ENCODE results near the gene CPXM2.

The CPXM2 gene

GRCh38 chr10:123878666-123879303 lies 12.8 kb downstream of the CPXM2 start:
- no peak overlapping the region for H3K4me3 ChIP-seq
- intact Hi-C loops (cut with DNase I; ENCODE audit: low total_unique reads), result no loop called here
- DNase-seq, result no peak
- H3K9me3 ChIP-seq, result no peaks in the 10 kb centered on the region
- peaks cover 0 to 13% (median 8%) of the 10 kb centered on the region in 3 donors for H3K36me3 ChIP-seq
- no peak for TF ChIP-seq CTCF (IDR thresholded peaks at IDR 0.05)
- H3K27ac ChIP-seq, result peak overlapping the region in 1 of 2 donors; percentile 8
- peaks cover 0 to 36% (median 21%) of the 10 kb centered on the region in 4 donors for H3K4me1 ChIP-seq
- no peaks in the 10 kb centered on the region for H3K27me3 ChIP-seq

GRCh38 chr10:123870260-123870659 lies 21.3 kb downstream of the CPXM2 start:
- Histone ChIP-seq H3K36me3 (no peaks in the 10 kb centered on the region), H3K4me3 (no peak overlapping the region), H3K27ac (peak overlapping the region; percentile 37 to 83), H3K9me3 (no peaks in the 10 kb centered on the region), H3K4me1 (peaks cover 0 to 55% (median 11%) of the 10 kb centered on the region in 4 donors), H3K27me3 (no peaks in the 10 kb centered on the region)
- no peak for DNase-seq
- no peak for TF ChIP-seq CTCF (IDR thresholded peaks at IDR 0.05)
- intact Hi-C loops (cut with DNase I; ENCODE audit: low total_unique reads), result no loop called here

DNA sequence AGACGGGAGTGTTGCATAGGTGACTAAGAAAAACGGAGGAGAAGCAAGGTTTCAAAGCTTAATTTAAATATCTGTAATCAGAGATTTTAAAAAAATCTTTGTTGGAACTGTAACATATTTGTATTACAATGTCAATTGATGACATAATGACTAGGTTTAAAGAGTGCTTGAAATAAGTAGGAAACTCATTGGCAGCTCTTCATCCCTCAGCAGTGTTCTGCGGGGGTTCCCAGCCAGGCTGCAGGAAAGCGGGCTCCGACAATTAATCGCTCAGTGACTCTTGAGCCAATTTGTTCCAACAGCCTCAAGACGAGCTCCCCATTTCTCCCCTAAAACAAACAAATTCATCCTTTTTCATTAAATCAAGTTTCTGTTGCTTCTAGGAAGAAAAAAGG lies 22.6 kb downstream of the CPXM2 start:
- no peaks in the 10 kb centered on the region for H3K36me3 ChIP-seq
- no peaks in the 10 kb centered on the region for H3K27me3 ChIP-seq
- H3K4me3 ChIP-seq, result no peak overlapping the region
- peak overlapping the region in 1 of 2 donors; percentile 83 for H3K27ac ChIP-seq
- no peaks in the 10 kb centered on the region for H3K9me3 ChIP-seq
- peaks cover 0 to 68% (median 22%) of the 10 kb centered on the region in 4 donors for H3K4me1 ChIP-seq
- intact Hi-C loops (cut with DNase I; ENCODE audit: low total_unique reads), result no loop called here
- no peak for DNase-seq
- no peak for TF ChIP-seq CTCF (IDR thresholded peaks at IDR 0.05)

DNA sequence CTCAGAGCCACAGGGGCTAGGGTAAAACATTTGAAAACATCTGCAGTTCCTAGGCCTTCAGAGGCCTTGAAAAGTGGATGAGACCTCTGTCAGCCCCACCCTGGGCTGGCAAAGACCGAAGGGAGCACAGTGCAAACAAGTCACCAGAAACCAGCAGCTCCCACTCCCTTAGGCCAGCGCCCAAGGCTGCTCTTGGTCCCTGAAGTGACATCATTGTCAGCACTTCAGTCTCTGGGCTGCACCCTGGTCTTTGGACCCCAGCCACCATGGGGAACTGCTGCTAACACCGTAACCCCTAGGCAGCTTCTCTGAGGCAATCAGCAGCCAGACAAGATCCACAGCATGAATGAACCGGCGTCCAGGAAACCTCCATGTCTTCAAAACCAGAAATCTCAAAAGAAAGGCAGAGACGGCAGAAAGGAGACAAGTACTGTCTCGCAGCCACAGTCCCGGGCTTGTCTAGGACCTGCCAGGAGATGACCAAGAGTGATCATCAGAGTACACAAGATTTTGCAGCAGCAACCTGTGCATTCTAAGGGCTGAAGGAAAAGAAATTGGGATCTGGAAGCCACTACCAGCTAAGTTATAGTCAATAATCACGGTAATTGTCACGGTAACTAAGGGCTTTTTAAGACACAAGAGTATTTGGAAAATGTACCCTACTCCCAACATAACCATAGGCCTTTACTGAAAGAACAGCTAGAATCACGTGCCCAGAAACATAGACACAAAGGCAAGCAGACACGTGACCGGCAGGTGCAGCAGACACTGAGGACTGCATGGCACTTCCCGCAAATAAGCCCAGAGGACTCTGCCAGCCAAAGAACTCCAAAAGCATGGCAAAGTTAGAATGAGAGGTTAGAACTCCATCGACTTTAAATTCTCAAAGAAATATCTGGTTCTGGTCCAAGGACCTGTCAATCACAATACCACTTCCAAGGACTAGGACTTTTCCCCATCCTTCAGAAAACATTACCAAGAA lies 23.3 kb downstream of the CPXM2 start:
- intact Hi-C loops (cut with DNase I; ENCODE audit: low total_unique reads), result no loop called here
- no peaks in the 10 kb centered on the region for H3K27me3 ChIP-seq
- peaks cover 0 to 75% (median 29%) of the 10 kb centered on the region in 4 donors for H3K4me1 ChIP-seq
- no peak overlapping the region for H3K4me3 ChIP-seq
- DNase-seq, result no peak
- H3K27ac ChIP-seq, result peak overlapping the region; percentile 50 to 83
- H3K36me3 ChIP-seq, result no peaks in the 10 kb centered on the region
- no peak for TF ChIP-seq CTCF (IDR thresholded peaks at IDR 0.05)
- no peaks in the 10 kb centered on the region for H3K9me3 ChIP-seq

DNA sequence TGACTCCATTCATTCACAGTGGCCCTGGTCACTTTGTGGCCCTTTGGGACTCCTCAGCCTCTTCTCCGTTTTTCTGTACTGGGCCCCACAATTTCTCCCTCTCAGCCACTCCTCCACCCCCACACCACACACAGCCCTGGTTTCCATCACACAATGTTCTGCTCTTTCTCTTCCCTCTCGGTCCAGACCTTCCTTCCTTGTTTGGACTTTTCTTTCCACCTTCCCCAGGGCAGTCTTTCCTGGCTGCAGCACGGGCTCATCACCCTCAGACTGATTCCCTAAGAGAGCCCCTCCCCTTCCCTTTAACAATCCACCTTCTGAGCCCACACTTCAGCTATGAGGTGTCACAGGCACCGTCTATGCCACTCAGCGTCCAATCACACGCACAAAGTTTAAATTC lies 25.7 kb downstream of the CPXM2 start:
- DNase-seq, result no peak
- intact Hi-C loops (cut with DNase I; ENCODE audit: low total_unique reads), result no loop called here
- Histone ChIP-seq H3K27ac (peak overlapping the region; percentile 83 to 87), H3K4me1 (peaks cover 0 to 87% (median 33%) of the 10 kb centered on the region in 4 donors), H3K27me3 (no peaks in the 10 kb centered on the region), H3K9me3 (no peaks in the 10 kb centered on the region), H3K36me3 (peaks cover 0 to 5% (median 0%) of the 10 kb centered on the region in 3 donors), H3K4me3 (no peak overlapping the region)
- TF ChIP-seq CTCF (IDR thresholded peaks at IDR 0.05), result no peak

All from tibial artery (tissue), 4 donors.